Measurements from ENCODE around the gene RCC2.

RCC2 gene

DNA sequence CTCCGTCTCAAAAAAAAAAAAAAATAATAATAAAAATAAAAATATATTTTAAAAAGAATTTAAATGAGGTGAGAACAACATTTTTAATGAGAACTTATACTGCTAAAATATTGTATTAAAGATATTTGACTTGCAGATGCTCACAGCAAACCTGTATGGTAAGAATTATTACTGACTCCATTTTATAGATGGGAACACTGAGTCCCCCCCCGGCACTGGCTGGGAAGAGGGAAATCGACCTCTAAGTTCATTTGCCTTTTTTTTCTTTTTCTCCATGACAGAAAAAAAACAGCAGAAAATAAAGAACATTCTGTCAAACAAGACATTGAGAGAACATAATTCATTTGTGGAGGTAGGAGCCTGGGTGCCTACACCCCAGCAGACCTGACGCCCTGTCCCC lies 80.9 kb downstream of the RCC2 start:
- POLR2A ChIA-PET: no interaction called here
- H3K9me3 ChIP-seq (ENCODE audit: control insufficient read depth, insufficient read depth, low read depth, low read length): no peaks in the 10 kb centered on the region
- H3K4me1 ChIP-seq (ENCODE audit: control insufficient read depth, insufficient read depth, low read length): no peaks in the 10 kb centered on the region
- no peak overlapping the region for H3K4me3 ChIP-seq (ENCODE audit: low read depth, low read length)
- no peak overlapping the region for H3K27ac ChIP-seq (ENCODE audit: extremely low read depth, low read depth, low read length)
- H3K36me3 ChIP-seq (ENCODE audit: control insufficient read depth in 2 of 2, insufficient read depth in 1 of 2, low read length in 2 of 2): no peaks in the 10 kb centered on the region
- TF ChIP-seq ZFHX2 (tag by site-specific recombination; conservative IDR thresholded peaks at IDR 0.05): no peak
- CTCF ChIA-PET: interaction anchor here (0.9 kb wide), 1 partner anchor 12 kb away, joined by 4 read pairs; no protein-coding TSS in a partner anchor

All from HEK293 (cell line).